Mesendoderm (in vitro differentiated cells): ENCODE data around the gene CEP112.
"Not testable (repeated sequence)": the region's sequence is repeated elsewhere in the genome, so short reads cannot be mapped to it uniquely, and the experiment has no call there.

ENCODE experiments used
- DNase-seq: peaks from one replicate; pipeline ENCODE4 v3.0.0; 2013
- H2AK5ac ChIP-seq: 2 replicates; pipeline ENCODE4 v1.6.1; 2013; ENCODE audit warnings: low read length, inconsistent platforms
- H2BK120ac ChIP-seq: 2 replicates; pipeline ENCODE4 v1.6.1; 2013; ENCODE audit warnings: low read depth, mild to moderate bottlenecking, low read length, moderate library complexity, mixed read lengths
- H2BK15ac ChIP-seq: replicated peaks from 2 replicates; pipeline ENCODE4 v1.6.1; 2013; ENCODE audit warnings: low read depth, mild to moderate bottlenecking, moderate library complexity
- H2BK5ac ChIP-seq: 2 replicates; pipeline ENCODE4 v1.6.1; 2013; ENCODE audit warnings: low read length, inconsistent platforms
- H3K18ac ChIP-seq: 2 replicates; pipeline ENCODE4 v1.6.1; 2013; ENCODE audit warnings: mild to moderate bottlenecking, low read length, mixed read lengths
- H3K23ac ChIP-seq: one replicate; pipeline ENCODE4 v1.6.1; 2013; ENCODE audit warnings: low read length
- H3K27ac ChIP-seq: 2 replicates; pipeline ENCODE4 v1.5.1; 2013; ENCODE audit warnings: low read depth, mild to moderate bottlenecking, inconsistent platforms, low read length, moderate library complexity
- H3K27me3 ChIP-seq: 2 replicates; pipeline ENCODE4 v1.6.1; 2013; ENCODE audit warnings: low read length, control low read depth, mild to moderate bottlenecking, inconsistent platforms; ENCODE audit not compliant: insufficient read depth, poor library complexity
- H3K36me3 ChIP-seq: 2 replicates; pipeline ENCODE4 v1.6.1; 2013; ENCODE audit warnings: low read length, inconsistent platforms; ENCODE audit not compliant: control insufficient read depth, insufficient read depth
- H3K4ac ChIP-seq: one replicate; pipeline ENCODE4 v1.6.1; 2013; ENCODE audit warnings: low read depth, mild to moderate bottlenecking, low read length, moderate library complexity
- H3K4me1 ChIP-seq: 2 replicates; pipeline ENCODE4 v1.6.1; 2013; ENCODE audit warnings: low read depth, low read length, inconsistent platforms; ENCODE audit not compliant: control insufficient read depth
- H3K4me2 ChIP-seq: 2 replicates; pipeline ENCODE4 v1.6.1; 2013; ENCODE audit warnings: low read length
- H3K4me3 ChIP-seq: 2 replicates; pipeline ENCODE4 v1.5.1; 2013; ENCODE audit warnings: mild to moderate bottlenecking, low read length
- H3K56ac ChIP-seq: one replicate; pipeline ENCODE4 v1.6.1; 2013; ENCODE audit warnings: low read length
- H3K79me1 ChIP-seq: 2 replicates; pipeline ENCODE4 v1.6.1; 2013; ENCODE audit warnings: low read length, inconsistent platforms
- H3K79me2 ChIP-seq: 2 replicates; pipeline ENCODE4 v1.6.1; 2013; ENCODE audit warnings: mild to moderate bottlenecking, low read length; ENCODE audit not compliant: control insufficient read depth, insufficient read depth
- H3K9ac ChIP-seq: 2 replicates; pipeline ENCODE4 v1.6.1; 2013; ENCODE audit warnings: low read length, inconsistent platforms
- H4K5ac ChIP-seq: one replicate; pipeline ENCODE4 v1.6.1; 2013; ENCODE audit warnings: low read length
- H4K8ac ChIP-seq: one replicate; pipeline ENCODE4 v1.6.1; 2013; ENCODE audit warnings: low read depth, mild to moderate bottlenecking, control low read depth, low read length, moderate library complexity
- WGBS: extraction: QIAGEN DNeasy Blood & Tissue Kit; methylation state at CpG from one replicate; pipeline ENCODE4 v1.1.7; 2013; ENCODE audit warnings: low lambda C conversion rate, missing lambda C conversion rate; ENCODE audit not compliant: insufficient coverage; ENCODE audit errors: extremely low coverage; 5-methylcytosine and 5-hydroxymethylcytosine counted together

Gene CEP112

GRCh38 chr17:65787503-65787902 is 404.4 kb downstream of the CEP112 start:
- Histone ChIP-seq H3K79me2 (no peaks in the 10 kb centered on the region), H3K9ac (no peak overlapping the region), H3K79me1 (no peaks in the 10 kb centered on the region), H3K23ac (no peak overlapping the region), H4K5ac (no peak overlapping the region), H3K56ac (no peak overlapping the region), H3K4me3 (no peak overlapping the region), H2BK120ac (no peak overlapping the region), H3K36me3 (no peaks in the 10 kb centered on the region), H3K27ac (no peak overlapping the region), H3K27me3 (no peaks in the 10 kb centered on the region), H2BK15ac (no peak overlapping the region), H3K18ac (no peak overlapping the region), H2BK5ac (no peak overlapping the region), H3K4me1 (no peaks in the 10 kb centered on the region), H2AK5ac (no peak overlapping the region), H3K4ac (no peak overlapping the region), H3K4me2 (no peak overlapping the region), H4K8ac (no peak overlapping the region)
- WGBS: no CpG with 5 or more reads among the region's 1 CpG
- no peak for DNase-seq

- no peaks in the 10 kb centered on the region for H3K27me3 ChIP-seq
- H2BK120ac ChIP-seq: no peak overlapping the region
- H2BK5ac ChIP-seq: no peak overlapping the region
- H3K4me2 ChIP-seq: no peak overlapping the region
- H3K4ac ChIP-seq: no peak overlapping the region
- no CpG with 5 or more reads among the region's 5 CpGs for WGBS
- H2BK15ac ChIP-seq: no peak overlapping the region
- H3K27ac ChIP-seq: no peak overlapping the region
- H3K36me3 ChIP-seq: no peaks in the 10 kb centered on the region
- H3K79me2 ChIP-seq: no peaks in the 10 kb centered on the region
- no peak overlapping the region for H2AK5ac ChIP-seq
- peak; percentile 37 for DNase-seq
- no peak overlapping the region for H3K56ac ChIP-seq
- H3K23ac ChIP-seq: no peak overlapping the region
- H4K5ac ChIP-seq: no peak overlapping the region
- H3K4me3 ChIP-seq: no peak overlapping the region
- H3K9ac ChIP-seq: no peak overlapping the region
- H3K4me1 ChIP-seq: no peaks in the 10 kb centered on the region
- no peaks in the 10 kb centered on the region for H3K79me1 ChIP-seq
- H3K18ac ChIP-seq: no peak overlapping the region
- no peak overlapping the region for H4K8ac ChIP-seq
These were observed 405.5 kb downstream of the CEP112 start for GRCh38 chr17:65786479-65786878.

- H2BK15ac ChIP-seq: no peak overlapping the region
- no peak overlapping the region for H3K23ac ChIP-seq
- no peak overlapping the region for H3K4ac ChIP-seq
- no peaks in the 10 kb centered on the region for H3K36me3 ChIP-seq
- H3K56ac ChIP-seq: no peak overlapping the region
- no CpG with 5 or more reads among the region's 1 CpG for WGBS
- H3K79me1 ChIP-seq: no peaks in the 10 kb centered on the region
- no peaks in the 10 kb centered on the region for H3K79me2 ChIP-seq
- H3K9ac ChIP-seq: no peak overlapping the region
- H3K18ac ChIP-seq: no peak overlapping the region
- H3K4me2 ChIP-seq: no peak overlapping the region
- no peaks in the 10 kb centered on the region for H3K27me3 ChIP-seq
- H3K27ac ChIP-seq: no peak overlapping the region
- H4K5ac ChIP-seq: no peak overlapping the region
- H2BK120ac ChIP-seq: no peak overlapping the region
- H4K8ac ChIP-seq: no peak overlapping the region
- no peak overlapping the region for H2BK5ac ChIP-seq
- no peaks in the 10 kb centered on the region for H3K4me1 ChIP-seq
- DNase-seq: no peak
- H3K4me3 ChIP-seq: no peak overlapping the region
- no peak overlapping the region for H2AK5ac ChIP-seq
These were observed 406.8 kb downstream of the CEP112 start for GRCh38 chr17:65785109-65785508.

GRCh38 chr17:65783845-65784334 is 408.0 kb downstream of the CEP112 start:
- no peak overlapping the region for H4K5ac ChIP-seq
- H3K36me3 ChIP-seq: no peaks in the 10 kb centered on the region
- H2BK15ac ChIP-seq: no peak overlapping the region
- no peak overlapping the region for H2BK120ac ChIP-seq
- H2BK5ac ChIP-seq: no peak overlapping the region
- H3K4me1 ChIP-seq: no peaks in the 10 kb centered on the region
- H3K79me1 ChIP-seq: no peaks in the 10 kb centered on the region
- no peak overlapping the region for H3K4me2 ChIP-seq
- H3K27me3 ChIP-seq: no peaks in the 10 kb centered on the region
- no peak overlapping the region for H3K56ac ChIP-seq
- H3K27ac ChIP-seq: no peak overlapping the region
- H3K9ac ChIP-seq: no peak overlapping the region
- H3K4ac ChIP-seq: no peak overlapping the region
- H4K8ac ChIP-seq: no peak overlapping the region
- DNase-seq: no peak
- WGBS: no CpG with 5 or more reads among the region's 4 CpGs
- no peak overlapping the region for H3K18ac ChIP-seq
- H3K79me2 ChIP-seq: no peaks in the 10 kb centered on the region
- no peak overlapping the region for H3K23ac ChIP-seq
- no peak overlapping the region for H2AK5ac ChIP-seq
- H3K4me3 ChIP-seq: no peak overlapping the region

GRCh38 chr17:65782104-65782706 is 409.7 kb downstream of the CEP112 start:
- H3K79me1 ChIP-seq, H3K4ac ChIP-seq, H3K23ac ChIP-seq, H3K27me3 ChIP-seq, H2BK15ac ChIP-seq, H3K27ac ChIP-seq, H3K36me3 ChIP-seq, H2BK120ac ChIP-seq, H3K4me1 ChIP-seq, H4K8ac ChIP-seq, H2BK5ac ChIP-seq, H3K4me2 ChIP-seq, H3K9ac ChIP-seq, H2AK5ac ChIP-seq, DNase-seq, H3K79me2 ChIP-seq, H3K4me3 ChIP-seq, H3K18ac ChIP-seq, H4K5ac ChIP-seq, H3K56ac ChIP-seq: not testable (repeated sequence)
- WGBS: no CpG with 5 or more reads among the region's 1 CpG

- H3K4me1 ChIP-seq: no peaks in the 10 kb centered on the region
These were observed 411.8 kb downstream of the CEP112 start for GRCh38 chr17:65780111-65780510.

More at GRCh38 chr17:65780111-65780510, 411.8 kb downstream of the CEP112 start:
- no peak overlapping the region for H2AK5ac ChIP-seq
- no peak overlapping the region for H3K56ac ChIP-seq
- H2BK5ac ChIP-seq: no peak overlapping the region
- no peak overlapping the region for H3K18ac ChIP-seq
- no peak overlapping the region for H3K4me3 ChIP-seq
- no peak overlapping the region for H2BK120ac ChIP-seq
- no peaks in the 10 kb centered on the region for H3K36me3 ChIP-seq
- no peak overlapping the region for H3K9ac ChIP-seq
- H3K79me1 ChIP-seq: no peaks in the 10 kb centered on the region
- H2BK15ac ChIP-seq: no peak overlapping the region
- no peak overlapping the region for H3K27ac ChIP-seq
- WGBS: no CpG with 5 or more reads among the region's 1 CpG
- DNase-seq: no peak
- H3K79me2 ChIP-seq: no peaks in the 10 kb centered on the region
- no peak overlapping the region for H3K4me2 ChIP-seq
- no peak overlapping the region for H4K5ac ChIP-seq
- no peak overlapping the region for H4K8ac ChIP-seq
- H3K23ac ChIP-seq: no peak overlapping the region
- H3K4ac ChIP-seq: no peak overlapping the region
- no peaks in the 10 kb centered on the region for H3K27me3 ChIP-seq
